Endodermal cell (in vitro differentiated cells): Measurements from ENCODE around the gene MYL7. TPM values are rescaled to one million over a fixed set of nuclear protein-coding genes. Genes with fewer than 3 reads are reported as not detected.
A peak's percentile ranks its signal among the peaks of the same experiment; 100 is the strongest.

Experiments used
- DNase-seq: peaks from one replicate; pipeline ENCODE4 v3.0.0-alpha.2; 2017
- H3K27ac ChIP-seq: 2 replicates; pipeline ENCODE4 v1.5.1; 2013; ENCODE audit warnings: mild to moderate bottlenecking, low read depth, low read length, moderate library complexity
- H3K27me3 ChIP-seq: 2 replicates; pipeline ENCODE4 v1.6.1; 2013; ENCODE audit warnings: mild to moderate bottlenecking, low read length, moderate library complexity; ENCODE audit not compliant: insufficient read depth, control insufficient read depth, poor library complexity, severe bottlenecking
- H3K36me3 ChIP-seq: 2 replicates; pipeline ENCODE4 v1.7.0; 2013; ENCODE audit warnings: mild to moderate bottlenecking, low read length, moderate library complexity; ENCODE audit not compliant: control insufficient read depth, insufficient read depth
- H3K4me1 ChIP-seq: one replicate; pipeline ENCODE4 v1.7.0; 2013; ENCODE audit warnings: low read length; ENCODE audit not compliant: control insufficient read depth, insufficient read depth
- H3K4me3 ChIP-seq: 2 replicates; pipeline ENCODE4 v1.5.1; 2013; ENCODE audit warnings: mild to moderate bottlenecking, low read length, moderate library complexity
- H3K9ac ChIP-seq: 2 replicates; pipeline ENCODE4 v1.6.1; 2013; ENCODE audit warnings: mild to moderate bottlenecking, low read length, moderate library complexity; ENCODE audit not compliant: poor library complexity, severe bottlenecking; ENCODE audit errors: extremely low read depth
- H3K9me3 ChIP-seq: 2 replicates; pipeline ENCODE4 v1.6.1; 2013; ENCODE audit warnings: mild to moderate bottlenecking, low read length, moderate library complexity; ENCODE audit not compliant: control insufficient read depth
- H3K27ac Mint-ChIP-seq: 2 replicates; pipeline ENCODE4 v1.8.0; 2020; ENCODE audit warnings: mixed read lengths
- H3K27me3 Mint-ChIP-seq: 2 replicates; pipeline ENCODE4 v1.8.0; 2021; ENCODE audit warnings: mild to moderate bottlenecking, mixed read lengths; ENCODE audit not compliant: insufficient read depth
- H3K36me3 Mint-ChIP-seq: 2 replicates; pipeline ENCODE4 v1.8.0; 2020; ENCODE audit warnings: low read depth, mixed read lengths
- H3K4me1 Mint-ChIP-seq: 2 replicates; pipeline ENCODE4 v1.8.0; 2020; ENCODE audit warnings: mixed read lengths
- H3K4me3 Mint-ChIP-seq: 2 replicates; pipeline ENCODE4 v1.8.0; 2020; ENCODE audit warnings: mild to moderate bottlenecking, moderate library complexity, mixed read lengths
- H3K9me3 Mint-ChIP-seq: 2 replicates; pipeline ENCODE4 v1.8.0; 2020; ENCODE audit warnings: mild to moderate bottlenecking, mixed read lengths
- CTCF ChIP-seq: fragments of 200-600 bp; sonication (generic); conservative IDR thresholded peaks from 2 replicates; pipeline ENCODE4 v1.5.0; 2021; ENCODE audit warnings: antibody characterized with exemption, mild to moderate bottlenecking
- WGBS, 2 experiments: methylation state at CpG; one replicate each; pipeline versions ENCODE4 v1.1.5 to v1.1.7; 2013; ENCODE audit warnings: missing lambda C conversion rate in 2 of 2, mixed read lengths in 1 of 2; ENCODE audit not compliant: insufficient coverage in 1 of 2, insufficient read length in 1 of 2; 5-methylcytosine and 5-hydroxymethylcytosine counted together
- total RNA-seq, 2 donors: library from RNA; stranded (reverse); fragmentation: NEBNext Ultra II Directional in 1 of 2; extraction: Animal tissue kit (Norgen Biotek cat#: 25700) in 1 of 2; gene quantifications; 2 replicates in 1 of 2; 3 replicates in 1 of 2; pipeline ENCODE4 v1.2.1, GENCODE V29; 2021

Gene MYL7
- total RNA-seq, 2 donors from 2014 or later, result 115 to 120 TPM

DNA sequence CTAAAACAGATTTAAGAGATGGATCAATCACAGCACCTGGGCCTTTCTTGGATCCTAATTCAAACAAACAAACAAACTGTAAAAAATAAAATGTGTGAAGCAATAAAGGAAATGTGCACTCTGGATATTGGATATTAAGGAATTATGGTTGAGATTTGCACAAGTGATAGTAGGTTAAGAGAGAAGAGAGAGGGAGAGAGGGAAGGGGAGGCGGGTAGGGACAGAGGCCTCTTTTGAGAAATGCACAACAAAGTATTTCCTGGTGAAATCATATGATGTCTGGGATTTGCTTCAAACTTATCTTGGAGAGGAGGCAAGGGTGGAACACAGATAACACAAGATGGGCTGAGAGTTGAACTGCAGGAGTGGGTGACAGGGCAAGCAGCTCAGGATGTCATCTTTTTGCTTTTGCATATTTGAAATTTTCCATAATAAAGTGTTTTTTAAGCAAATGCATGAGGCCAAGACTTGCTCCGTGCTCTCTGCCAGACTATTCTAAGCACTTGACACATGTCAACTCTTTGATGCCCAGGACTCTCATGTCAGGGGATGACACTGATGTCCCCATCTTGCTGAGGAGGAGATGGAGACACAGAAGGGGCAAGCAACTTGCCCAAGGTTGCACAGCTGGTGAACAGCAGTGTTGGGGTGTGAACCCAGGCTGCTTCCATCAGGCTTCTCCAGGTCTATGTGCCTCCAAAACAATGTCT is 46.1 kb downstream of the MYL7 start:
- H3K27ac Mint-ChIP-seq, result no peak overlapping the region
- Histone ChIP-seq H3K27me3 (no peaks in the 10 kb centered on the region), H3K36me3 (no peaks in the 10 kb centered on the region), H3K9me3 (no peaks in the 10 kb centered on the region), H3K27ac (no peak overlapping the region), H3K4me1 (no peaks in the 10 kb centered on the region), H3K4me3 (no peak overlapping the region), H3K9ac (no peak overlapping the region)
- TF ChIP-seq CTCF, result no peak
- H3K9me3 Mint-ChIP-seq, result no peaks in the 10 kb centered on the region
- H3K36me3 Mint-ChIP-seq, result no peaks in the 10 kb centered on the region
- peaks cover 4% of the 10 kb centered on the region for H3K4me1 Mint-ChIP-seq
- H3K4me3 Mint-ChIP-seq, result no peak overlapping the region
- DNase-seq, result no peak
- H3K27me3 Mint-ChIP-seq, result peaks cover 6% of the 10 kb centered on the region
- 79 to 100% methylated on average over 1 to 2 of the region's 2 CpGs for WGBS, 2 experiments

DNA sequence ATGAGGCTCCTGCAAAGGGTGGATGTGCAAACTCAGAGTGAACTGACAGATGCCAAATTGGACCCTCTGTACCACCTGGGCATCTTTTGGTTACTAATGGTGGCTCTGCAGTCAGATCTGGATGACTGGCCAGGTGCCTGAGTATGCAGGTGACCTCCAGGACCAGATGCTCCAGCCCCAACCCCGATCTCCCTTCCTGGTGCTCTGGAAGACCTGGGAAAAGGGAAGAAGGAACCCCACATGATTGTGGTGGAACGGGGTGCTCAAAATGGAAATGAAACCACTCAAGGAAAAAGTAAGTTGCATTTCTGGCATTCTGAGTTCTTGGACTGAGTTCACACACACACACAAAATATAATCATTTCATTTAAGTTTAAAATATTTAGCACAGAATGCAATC is 46.8 kb downstream of the MYL7 start:
- H3K9ac ChIP-seq, result no peak overlapping the region
- H3K27me3 Mint-ChIP-seq, result peaks cover 6% of the 10 kb centered on the region
- H3K27me3 ChIP-seq, result no peaks in the 10 kb centered on the region
- 88 to 100% methylated on average over 1 to 2 of the region's 2 CpGs for WGBS, 2 experiments
- DNase-seq, result no peak
- H3K27ac ChIP-seq, result no peak overlapping the region
- no peaks in the 10 kb centered on the region for H3K4me1 ChIP-seq
- no peak overlapping the region for H3K27ac Mint-ChIP-seq
- H3K4me1 Mint-ChIP-seq, result peaks cover 4% of the 10 kb centered on the region
- TF ChIP-seq CTCF, result no peak
- no peak overlapping the region for H3K4me3 ChIP-seq
- H3K36me3 Mint-ChIP-seq, result no peaks in the 10 kb centered on the region
- no peaks in the 10 kb centered on the region for H3K9me3 ChIP-seq
- H3K36me3 ChIP-seq, result no peaks in the 10 kb centered on the region
- H3K4me3 Mint-ChIP-seq, result no peak overlapping the region
- H3K9me3 Mint-ChIP-seq, result no peaks in the 10 kb centered on the region

- no peak overlapping the region for H3K27ac ChIP-seq
- H3K4me1 Mint-ChIP-seq, result peaks cover 4% of the 10 kb centered on the region
- no peak overlapping the region for H3K9ac ChIP-seq
- no peak for DNase-seq
- H3K4me1 ChIP-seq, result no peaks in the 10 kb centered on the region
- no peaks in the 10 kb centered on the region for H3K27me3 ChIP-seq
- WGBS, 2 experiments, result 90 to 95% methylated on average over 6 of the region's 6 CpGs
- peaks cover 6% of the 10 kb centered on the region for H3K27me3 Mint-ChIP-seq
- no peaks in the 10 kb centered on the region for H3K9me3 ChIP-seq
- H3K36me3 ChIP-seq, result no peaks in the 10 kb centered on the region
- H3K27ac Mint-ChIP-seq, result peak overlapping the region; percentile 21
- H3K36me3 Mint-ChIP-seq, result no peaks in the 10 kb centered on the region
- no peaks in the 10 kb centered on the region for H3K9me3 Mint-ChIP-seq
- TF ChIP-seq CTCF, result no peak
- no peak overlapping the region for H3K4me3 Mint-ChIP-seq
- H3K4me3 ChIP-seq, result no peak overlapping the region
Measured at GRCh38 chr7:44093102-44093641, 48.0 kb downstream of the MYL7 start.

Other genes with a start within 250 kb of the MYL7 start
- 10 to 100 TPM; 23.2 to 23.8 TPM for gene URGCP, start 234.7 kb downstream of the MYL7 start, total RNA-seq
- 10 to 100 TPM in 1 of 2 donors, 1 to 10 TPM in 1; 10.0 to 10.7 TPM for gene UBE2D4, start 214.9 kb downstream of the MYL7 start, total RNA-seq
- gene SPDYE1, start 143.4 kb downstream of the MYL7 start, total RNA-seq, result under 1 TPM in 1 of 2 donors, not detected in 1; 0.15 TPM
- gene DBNL, start 96.6 kb downstream of the MYL7 start, total RNA-seq, result 10 to 100 TPM; 47.0 to 50.9 TPM
- 1 to 10 TPM; 1.2 to 1.3 TPM for gene PGAM2, start 75.8 kb downstream of the MYL7 start, total RNA-seq
- gene POLM, start 58.8 kb downstream of the MYL7 start, total RNA-seq, result 10 to 100 TPM; 23.6 to 27.0 TPM
- gene AEBP1, start 37.0 kb downstream of the MYL7 start, total RNA-seq, result 10 to 100 TPM; 55.2 to 65.8 TPM
- gene POLD2, start 17.8 kb downstream of the MYL7 start, total RNA-seq, result 100 to 1,000 TPM; 127 to 141 TPM
- under 1 TPM; 0.29 to 0.48 TPM for gene GCK, start 48.1 kb upstream of the MYL7 start, total RNA-seq
- gene YKT6, start 59.6 kb upstream of the MYL7 start, total RNA-seq, result 100 to 1,000 TPM in 1 of 2 donors, 10 to 100 TPM in 1; 96.2 to 101 TPM
- gene CAMK2B, start 184.3 kb upstream of the MYL7 start, total RNA-seq, result under 1 TPM in 1 of 2 donors, not detected in 1; 0.26 TPM